GM12891 (cell line): Measurements from ENCODE around the gene KCNMB2.

ENCODE experiments used
- PAX5 ChIP-seq: IDR thresholded peaks from 2 replicates; pipeline ENCODE4 v1.6.1; 2011; ENCODE audit warnings: low read length, moderate library complexity, mild to moderate bottlenecking; ENCODE audit not compliant: insufficient read depth, severe bottlenecking
- POLR2A ChIP-seq: IDR thresholded peaks from 2 replicates; pipeline ENCODE4 v1.6.1; 2011; ENCODE audit warnings: low read depth, low read length, control low read depth
- POLR2AphosphoS5 ChIP-seq: IDR thresholded peaks from 2 replicates; pipeline ENCODE4 v1.6.1; 2011; ENCODE audit warnings: low read depth, low read length, control low read depth
- TAF1 ChIP-seq: IDR thresholded peaks from 2 replicates; pipeline ENCODE4 v1.6.1; 2011; ENCODE audit warnings: low read depth, low read length, control low read depth

- TF ChIP-seq POLR2AphosphoS5 (no peak), POLR2A (no peak), PAX5 (no peak), TAF1 (no peak)
Observed at GRCh38 chr3:178527981-178528380, 8.3 kb upstream of the KCNMB2 start.
